K562 (cell line): Measurements from ENCODE around the gene AKT1S1. TPM values are rescaled to one million over a fixed set of nuclear protein-coding genes. Genes with fewer than 3 reads are reported as not detected.

Experiments
- BHLHE40 ChIP-seq: IDR thresholded peaks from 2 replicates; pipeline ENCODE4 v1.6.1; 2011; ENCODE audit warnings: low read length, improper control_type of control experiment
- BRD4 ChIP-seq: fragments of 200-600 bp; sonication (generic); IDR thresholded peaks from 2 replicates; pipeline ENCODE4 v1.6.1; 2017; ENCODE audit warnings: inconsistent platforms
- CBFA2T3 ChIP-seq: fragments of 450-650 bp; IDR thresholded peaks from 2 replicates; pipeline ENCODE4 v1.6.1; 2017
- CCNT2 ChIP-seq: IDR thresholded peaks from 2 replicates; pipeline ENCODE4 v1.6.1; 2011; ENCODE audit warnings: borderline replicate concordance, low read depth, mild to moderate bottlenecking, moderate library complexity, mixed read lengths, low read length; ENCODE audit not compliant: insufficient read length; ENCODE audit errors: extremely low read depth
- CHCHD3 ChIP-seq: fragments of 250-450 bp; sonication (Bioruptor Pico); IDR thresholded peaks from 2 replicates; pipeline ENCODE4 v2.1.2; 2022; ENCODE audit warnings: mild to moderate bottlenecking
- ETV1 ChIP-seq: fragments of 450-650 bp; conservative IDR thresholded peaks from 2 replicates; pipeline ENCODE4 v1.6.1; 2016; ENCODE audit warnings: missing genetic modification characterization, control low read depth, low read depth, missing compliant biosample characterization
- LARP7 ChIP-seq: fragments of 450-650 bp; IDR thresholded peaks from 2 replicates; pipeline ENCODE4 v1.6.1; 2016
- NBN ChIP-seq: fragments of 450-650 bp; IDR thresholded peaks from 2 replicates; pipeline ENCODE4 v1.6.1; 2016; ENCODE audit warnings: low read depth, mild to moderate bottlenecking
- NELFE ChIP-seq: IDR thresholded peaks from 2 replicates; pipeline ENCODE4 v1.6.1; 2011; ENCODE audit warnings: mild to moderate bottlenecking; ENCODE audit not compliant: insufficient read depth, insufficient read length
- NFXL1 ChIP-seq: fragments of 450-650 bp; formaldehyde crosslinking; IDR thresholded peaks from 2 replicates; pipeline ENCODE4 v1.4.0; 2021; ENCODE audit warnings: mild to moderate bottlenecking
- PHF21A ChIP-seq: fragments of 450-650 bp; IDR thresholded peaks from 2 replicates; pipeline ENCODE4 v1.6.1; 2017; ENCODE audit warnings: low read depth, borderline replicate concordance
- POLR2AphosphoS2 ChIP-seq: IDR thresholded peaks from 2 replicates; pipeline ENCODE4 v1.6.1; 2012; ENCODE audit warnings: low read length, improper control_type of control experiment
- RNF2 ChIP-seq: sonication (generic); IDR thresholded peaks from 2 replicates; pipeline ENCODE4 v1.6.1; 2016
- SIX5 ChIP-seq, 2 experiments: IDR thresholded peaks; 2 replicates each; pipeline ENCODE4 v1.6.1; 2011; ENCODE audit warnings: low read length in 2 of 2, borderline replicate concordance in 1 of 2, low read depth in 1 of 2, mild to moderate bottlenecking in 1 of 2, moderate library complexity in 1 of 2; ENCODE audit not compliant: insufficient read depth in 1 of 2
- SMAD4 ChIP-seq: fragments of 250-450 bp; sonication (Bioruptor Pico); conservative IDR thresholded peaks from 2 replicates; pipeline ENCODE4 v1.8.0; 2021; ENCODE audit warnings: inconsistent platforms, mild to moderate bottlenecking, moderate library complexity
- SRF ChIP-seq, 2 experiments: fragments of 250-450, 450-650 bp in 1 of 2; sonication (Bioruptor Pico) in 1 of 2; sonication (generic) in 1 of 2; formaldehyde crosslinking; IDR thresholded peaks; 2 replicates each; pipeline versions ENCODE4 v1.5.0 to v1.5.1; 2020 to 2022; ENCODE audit warnings: mild to moderate bottlenecking in 1 of 2, missing genetic modification reagents in 1 of 2
- STAG1 ChIP-seq: sonication (generic); formaldehyde crosslinking; IDR thresholded peaks from 2 replicates; pipeline ENCODE4 v1.5.0; 2020; ENCODE audit warnings: missing genetic modification reagents, borderline replicate concordance
- SUPT5H ChIP-seq: fragments of 450-650 bp; IDR thresholded peaks from 2 replicates; pipeline ENCODE4 v1.6.1; 2016
- THRAP3 ChIP-seq: fragments of 450-650 bp; IDR thresholded peaks from 2 replicates; pipeline ENCODE4 v1.6.1; 2016; ENCODE audit warnings: mild to moderate bottlenecking, inconsistent platforms, borderline replicate concordance
- ZBTB17 ChIP-seq: fragments of 450-650 bp; formaldehyde crosslinking; IDR thresholded peaks from 2 replicates; pipeline ENCODE4 v1.4.0; 2020; ENCODE audit warnings: mild to moderate bottlenecking
- ZNF274 ChIP-seq: IDR thresholded peaks from 2 replicates; pipeline ENCODE4 v1.6.1; 2011; ENCODE audit warnings: low read depth, mild to moderate bottlenecking, low read length, moderate library complexity, borderline replicate concordance
- ZNF280A ChIP-seq: fragments of 450-650 bp; IDR thresholded peaks from 2 replicates; pipeline ENCODE4 v1.6.1; 2018; ENCODE audit warnings: mild to moderate bottlenecking, low read depth; ENCODE audit not compliant: partially characterized antibody
- ZNF316 ChIP-seq: fragments of 450-650 bp; IDR thresholded peaks from 2 replicates; pipeline ENCODE4 v1.6.1; 2016
- ZNF778 ChIP-seq: fragments of 450-650 bp; formaldehyde crosslinking; IDR thresholded peaks from 2 replicates; pipeline ENCODE4 v1.4.0; 2020; ENCODE audit warnings: mild to moderate bottlenecking, moderate library complexity
- ZNF79 ChIP-seq: fragments of 250-450 bp; sonication (Bioruptor Pico); IDR thresholded peaks from 2 replicates; pipeline ENCODE4 v1.4.0; 2020; ENCODE audit warnings: low read depth, mild to moderate bottlenecking, moderate library complexity
- polyA plus RNA-seq, 8 experiments: library from polyadenylated mRNA; depleted of rRNA in 4 of 8; stranded (reverse) in 5 of 8; unstranded in 3 of 8; fragments of >200 nt; fragmentation: Nextera tagmentation in 2 of 8; fragmentation: Illumina TruSeq in 1 of 8; extraction: Ambion mirVana in 2 of 8; extraction: Trizol in 1 of 8; gene quantifications; 2 replicates each; pipeline versions ENCODE4 v1.2.1 to v1.2.3, GENCODE V29; 2011 to 2014; ENCODE audit warnings: inconsistent platforms in 1 of 8, missing spikeins in 1 of 8
- total RNA-seq, 7 experiments: library from RNA; depleted of rRNA in 6 of 7; stranded (reverse); fragments of >200 nt in 6 of 7; fragmentation: Illumina TruSeq in 2 of 7; extraction: Trizol in 2 of 7; gene quantifications; 2 replicates each; pipeline versions ENCODE4 v1.2.1 to v1.2.3, GENCODE V29; 2011 to 2021; ENCODE audit warnings: low replicate concordance in 1 of 7
- TF ChIP-seq, protein P1 (sequence below): fragments of 450-650 bp; IDR thresholded peaks from 2 replicates; pipeline ENCODE4 v1.6.1; 2014; ENCODE audit warnings: low read depth, mild to moderate bottlenecking, moderate library complexity, borderline replicate concordance
- TF ChIP-seq, protein P2 (sequence below): fragments of 450-650 bp; IDR thresholded peaks from 2 replicates; pipeline ENCODE4 v1.6.1; 2016; ENCODE audit warnings: missing biosample characterization, missing genetic modification characterization

Gene AKT1S1
- total and polyA plus RNA-seq, 9 of the 15 experiments (the other 6 are each of a cell fraction or from before 2014, with no cell fraction given) = 1.2 to 50.3 (median 17.1) TPM

DNA sequence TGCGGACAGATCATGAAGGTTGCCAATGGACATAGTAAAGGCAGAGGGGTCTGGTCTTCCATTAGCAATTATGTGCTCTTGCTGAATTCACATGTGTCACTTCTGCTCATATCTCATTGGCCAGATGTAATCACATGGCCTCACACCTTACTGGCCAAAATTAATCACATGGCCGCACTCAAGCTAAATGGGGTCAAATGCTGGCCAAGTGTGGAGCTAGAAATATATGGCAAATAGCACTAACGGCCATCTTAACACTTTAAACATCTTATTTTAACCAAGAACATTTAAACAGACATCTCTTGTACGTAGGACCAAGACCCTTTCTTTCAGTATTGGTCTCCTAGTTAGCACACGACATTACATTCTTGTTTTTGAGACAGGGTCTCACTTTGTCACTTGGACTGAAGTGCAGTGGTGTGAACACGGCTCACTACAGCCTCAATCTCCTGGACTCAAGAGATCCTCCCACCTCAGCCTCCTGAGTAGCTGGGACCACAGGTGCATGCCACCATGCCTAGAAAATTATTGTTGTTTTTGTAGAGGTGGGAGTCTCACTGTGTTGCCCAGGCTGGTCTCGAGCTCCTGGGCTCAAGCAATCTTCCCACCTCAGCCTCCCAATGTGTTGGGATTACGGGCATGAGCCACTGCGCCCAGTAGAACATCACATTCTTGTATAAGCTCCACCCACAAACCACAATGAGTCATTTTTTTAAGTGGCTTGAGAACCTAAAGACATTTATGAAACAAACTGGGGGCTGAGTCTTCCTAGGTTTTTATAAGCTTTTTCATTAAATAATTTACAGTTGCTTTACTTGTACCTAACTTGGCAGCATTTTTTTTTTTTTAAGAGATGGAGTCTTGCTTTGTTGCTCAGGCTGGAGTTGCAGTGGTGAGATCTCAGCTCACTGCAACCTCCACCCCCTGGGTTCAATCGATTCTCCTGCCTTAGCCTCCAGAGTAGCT is 29.1 kb downstream of the AKT1S1 start (continued):
- TF ChIP-seq ZNF280A (no peak), SUPT5H (no peak), POLR2AphosphoS2 (no peak), ZNF274 (no peak), BHLHE40 (no peak), ZNF316 (no peak), CCNT2 (no peak), NELFE (no peak), RNF2 (0 out of 2 replicates have a peak, but pooled peaks have one; percentile 16), THRAP3 (no peak), NFXL1 (no peak), ZBTB17 (no peak), SIX5 (IDR thresholded peaks at IDR 0.05; ENCODE audit: borderline replicate concordance in 1 of 2, insufficient read depth in 1 of 2, low read depth in 1 of 2, low read length in 2 of 2) (no peak), SMAD4 (CRISPR knock-in tag) (0 out of 2 replicates have a peak, but pooled peaks have one; percentile 26), SRF (CRISPR knock-in tag; IDR thresholded peaks at IDR 0.05) (0 out of 4 replicates have a peak, but pooled peaks of 1 of the 2 experiments have one; percentile 32), NBN (no peak), LARP7 (no peak), CBFA2T3 (0 out of 2 replicates have a peak, but pooled peaks have one; percentile 2), CHCHD3 (CRISPR knock-in tag) (no peak), BRD4 (0 out of 2 replicates have a peak, but pooled peaks have one; percentile 40), ZNF79 (no peak), ETV1 (no peak; the same call in 1 of the 2 replicates), STAG1 (CRISPR knock-in tag) (no peak), ZNF778 (no peak), PHF21A (no peak)
- TF ChIP-seq, protein P1, sequence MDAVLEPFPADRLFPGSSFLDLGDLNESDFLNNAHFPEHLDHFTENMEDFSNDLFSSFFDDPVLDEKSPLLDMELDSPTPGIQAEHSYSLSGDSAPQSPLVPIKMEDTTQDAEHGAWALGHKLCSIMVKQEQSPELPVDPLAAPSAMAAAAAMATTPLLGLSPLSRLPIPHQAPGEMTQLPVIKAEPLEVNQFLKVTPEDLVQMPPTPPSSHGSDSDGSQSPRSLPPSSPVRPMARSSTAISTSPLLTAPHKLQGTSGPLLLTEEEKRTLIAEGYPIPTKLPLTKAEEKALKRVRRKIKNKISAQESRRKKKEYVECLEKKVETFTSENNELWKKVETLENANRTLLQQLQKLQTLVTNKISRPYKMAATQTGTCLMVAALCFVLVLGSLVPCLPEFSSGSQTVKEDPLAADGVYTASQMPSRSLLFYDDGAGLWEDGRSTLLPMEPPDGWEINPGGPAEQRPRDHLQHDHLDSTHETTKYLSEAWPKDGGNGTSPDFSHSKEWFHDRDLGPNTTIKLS = no peak
- TF ChIP-seq, protein P2, sequence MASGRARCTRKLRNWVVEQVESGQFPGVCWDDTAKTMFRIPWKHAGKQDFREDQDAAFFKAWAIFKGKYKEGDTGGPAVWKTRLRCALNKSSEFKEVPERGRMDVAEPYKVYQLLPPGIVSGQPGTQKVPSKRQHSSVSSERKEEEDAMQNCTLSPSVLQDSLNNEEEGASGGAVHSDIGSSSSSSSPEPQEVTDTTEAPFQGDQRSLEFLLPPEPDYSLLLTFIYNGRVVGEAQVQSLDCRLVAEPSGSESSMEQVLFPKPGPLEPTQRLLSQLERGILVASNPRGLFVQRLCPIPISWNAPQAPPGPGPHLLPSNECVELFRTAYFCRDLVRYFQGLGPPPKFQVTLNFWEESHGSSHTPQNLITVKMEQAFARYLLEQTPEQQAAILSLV (tag) = no peak
